VCaP (cell line): ENCODE results near the gene CERS6.

Experiments
- H3K27ac ChIP-seq: fragments of 450-650 bp; 2 replicates; pipeline ENCODE4 v1.5.1; 2017
- CTCF ChIP-seq: fragments of 450-650 bp; conservative IDR thresholded peaks from 2 replicates; pipeline ENCODE4 v1.5.1; 2017; ENCODE audit warnings: mild to moderate bottlenecking, moderate library complexity

CERS6 gene

GRCh38 chr2:168427451-168427850 is 28.6 kb upstream of the CERS6 start:
- no peak for TF ChIP-seq CTCF
- H3K27ac ChIP-seq, result no peak overlapping the region

- TF ChIP-seq CTCF, result no peak
Observed at GRCh38 chr2:168428431-168428830, 27.6 kb upstream of the CERS6 start.

GRCh38 chr2:168429988-168430387 is 26.1 kb upstream of the CERS6 start:
- no peak for TF ChIP-seq CTCF
- no peak overlapping the region for H3K27ac ChIP-seq

More at GRCh38 chr2:168428431-168428830, 27.6 kb upstream of the CERS6 start:
- H3K27ac ChIP-seq, result no peak overlapping the region

DNA sequence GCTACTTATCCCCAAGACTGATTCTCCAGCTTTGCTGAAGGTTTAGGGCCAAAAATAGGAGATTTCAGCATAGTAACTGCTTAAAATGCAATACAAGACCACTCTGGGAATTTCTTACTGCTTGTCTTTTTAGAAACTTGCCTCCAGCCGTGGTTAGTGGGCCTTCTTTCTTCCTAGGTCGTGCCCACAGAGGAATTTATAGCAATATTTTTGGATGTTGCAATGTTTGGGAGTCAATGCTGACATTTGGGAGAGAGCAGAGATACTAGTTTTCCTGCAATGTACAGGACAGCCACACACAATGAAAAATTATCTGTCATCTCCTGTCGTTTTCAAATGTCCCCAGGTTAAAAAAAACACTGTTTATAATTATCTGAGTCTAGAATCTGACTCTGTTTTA is 25.6 kb upstream of the CERS6 start:
- H3K27ac ChIP-seq, result no peak overlapping the region
- no peak for TF ChIP-seq CTCF

GRCh38 chr2:168431301-168432024 is 24.6 kb upstream of the CERS6 start:
- TF ChIP-seq CTCF, result no peak
- H3K27ac ChIP-seq, result no peak overlapping the region

DNA sequence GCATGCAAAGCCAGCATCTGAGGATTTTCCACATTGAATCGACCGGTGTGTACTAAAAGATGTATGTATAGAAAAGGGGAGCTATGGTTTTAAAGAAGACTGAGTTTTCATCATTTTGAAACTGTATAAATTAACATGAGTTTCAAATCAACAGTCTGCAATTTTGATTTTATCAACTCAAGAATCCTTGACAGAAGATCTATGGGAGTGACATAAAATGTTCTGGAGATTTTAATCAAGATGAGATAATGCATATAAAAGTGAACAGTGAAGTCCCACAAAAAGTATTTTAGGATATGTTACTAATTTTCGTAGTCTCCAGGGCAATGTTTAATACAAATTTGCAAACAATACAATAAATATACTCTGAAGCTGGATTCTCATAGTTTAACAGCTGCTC is 24.0 kb upstream of the CERS6 start:
- H3K27ac ChIP-seq, result no peak overlapping the region
- TF ChIP-seq CTCF, result no peak

DNA sequence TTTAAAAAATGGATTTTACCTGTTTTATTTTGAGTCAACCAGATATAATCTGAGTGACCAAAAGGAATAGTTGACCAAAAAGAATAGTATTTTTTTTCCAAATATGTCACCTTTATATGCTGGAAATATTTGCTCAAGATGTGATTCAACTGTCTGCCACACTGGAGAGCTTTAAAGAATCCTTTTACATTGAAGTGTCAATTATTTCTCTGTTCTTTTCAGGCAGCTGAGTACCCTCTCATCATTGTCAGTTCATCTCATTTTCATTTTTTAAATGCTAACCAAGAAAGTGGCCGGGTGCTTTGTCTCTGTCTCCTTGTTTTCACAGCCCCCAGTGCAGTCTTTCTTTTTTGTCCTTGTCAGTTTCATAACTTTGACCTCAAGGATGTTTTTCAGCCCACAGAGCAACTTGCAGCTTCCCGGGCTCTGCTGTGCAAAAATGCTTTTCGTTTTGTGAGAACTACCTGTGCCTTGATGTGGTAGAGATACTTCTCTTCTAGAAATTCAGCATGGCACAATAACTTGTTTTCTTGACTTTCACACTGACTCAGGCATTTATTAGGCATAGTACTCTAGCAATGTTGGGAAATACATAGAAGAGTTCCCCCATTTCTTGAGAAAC is 23.4 kb upstream of the CERS6 start:
- TF ChIP-seq CTCF, result no peak
- H3K27ac ChIP-seq, result no peak overlapping the region
